HepG2 (cell line): ENCODE measurements around the gene CBFA2T2. TPM values are rescaled to one million over a fixed set of nuclear protein-coding genes. Genes with fewer than 3 reads are reported as not detected.

Experiments used
- ARID5B ChIP-seq: IDR thresholded peaks from 2 replicates; pipeline ENCODE4 v1.4.0; 2020; ENCODE audit warnings: mild to moderate bottlenecking, missing genetic modification reagents
- ATF7-NPFF ChIP-seq: sonication (generic); formaldehyde crosslinking; IDR thresholded peaks from 2 replicates; pipeline ENCODE4 v1.8.1; 2023; ENCODE audit warnings: mild to moderate bottlenecking, low read depth, missing genetic modification reagents, moderate library complexity
- CCAR2 ChIP-seq: fragments of 200-400 bp; formaldehyde crosslinking; optimal IDR thresholded peaks from 2 replicates; pipeline ENCODE3; 2018; ENCODE audit warnings: low read depth, mild to moderate bottlenecking, low read length, moderate library complexity
- FOXA3 ChIP-seq: IDR thresholded peaks from 2 replicates; pipeline ENCODE4 v1.6.1; 2016; ENCODE audit warnings: missing genetic modification reagents, missing compliant biosample characterization
- JUND ChIP-seq: sonication (generic); formaldehyde crosslinking; IDR thresholded peaks from 2 replicates; pipeline ENCODE4 v1.8.0; 2022; ENCODE audit warnings: mild to moderate bottlenecking, missing genetic modification reagents
- KMT2A ChIP-seq: sonication (generic); formaldehyde crosslinking; IDR thresholded peaks from 2 replicates; pipeline ENCODE4 v1.4.0; 2020; ENCODE audit warnings: missing genetic modification reagents
- MAX ChIP-seq: IDR thresholded peaks from 2 replicates; pipeline ENCODE4 v1.6.1; 2012; ENCODE audit warnings: inconsistent platforms
- PATZ1 ChIP-seq: sonication (generic); formaldehyde crosslinking; IDR thresholded peaks from 2 replicates; pipeline ENCODE4 v1.4.0; 2020; ENCODE audit warnings: missing genetic modification reagents
- PAXIP1 ChIP-seq: sonication (generic); formaldehyde crosslinking; conservative IDR thresholded peaks from 2 replicates; pipeline ENCODE4 v1.4.0; 2020; ENCODE audit warnings: mild to moderate bottlenecking, missing genetic modification reagents, moderate library complexity
- SCMH1 ChIP-seq: sonication (generic); formaldehyde crosslinking; IDR thresholded peaks from 2 replicates; pipeline ENCODE4 v1.9.0; 2021; ENCODE audit warnings: missing genetic modification reagents, mild to moderate bottlenecking, borderline replicate concordance
- XBP1 ChIP-seq: sonication (generic); formaldehyde crosslinking; IDR thresholded peaks from 2 replicates; pipeline ENCODE4 v1.5.0; 2020; ENCODE audit warnings: missing genetic modification reagents
- ZNF24 ChIP-seq: fragments of 450-650 bp; IDR thresholded peaks from 2 replicates; pipeline ENCODE4 v1.6.1; 2017; ENCODE audit warnings: antibody characterized with exemption, mild to moderate bottlenecking
- ZNF510 ChIP-seq: sonication (generic); formaldehyde crosslinking; IDR thresholded peaks from 2 replicates; pipeline ENCODE4 v1.4.0; 2020; ENCODE audit warnings: low read depth, mild to moderate bottlenecking, missing genetic modification reagents
- ZNF713 ChIP-seq: sonication (generic); formaldehyde crosslinking; IDR thresholded peaks from 2 replicates; pipeline ENCODE4 v1.4.0; 2020; ENCODE audit warnings: mild to moderate bottlenecking, missing genetic modification reagents
- ZUFSP ChIP-seq: sonication (generic); formaldehyde crosslinking; IDR thresholded peaks from 2 replicates; pipeline ENCODE4 v1.9.0; 2021; ENCODE audit warnings: missing genetic modification reagents, mild to moderate bottlenecking, borderline replicate concordance
- polyA plus RNA-seq, 8 experiments: library from polyadenylated mRNA; depleted of rRNA in 3 of 8; stranded (reverse) in 7 of 8; unstranded in 1 of 8; fragments of >200 nt; fragmentation: Illumina TruSeq in 4 of 8; extraction: Trizol in 4 of 8; gene quantifications; 2 replicates each; pipeline versions ENCODE4 v1.2.1 to v1.2.3, GENCODE V29; 2011 to 2016; ENCODE audit warnings: low read depth in 4 of 8, missing spikeins in 1 of 8, mixed read lengths in 1 of 8; ENCODE audit not compliant: insufficient read depth in 1 of 8
- total RNA-seq, 5 experiments: library from RNA; depleted of rRNA; stranded (reverse); fragments of >200 nt; fragmentation: Illumina TruSeq; extraction: Trizol; gene quantifications; 2 replicates each; pipeline ENCODE4 v1.2.3, GENCODE V29; 2016; ENCODE audit warnings: low read depth in 1 of 5

The CBFA2T2 gene
- total and polyA plus RNA-seq, 2 of the 13 experiments (the other 11 are each of a cell fraction or from before 2014, with no cell fraction given): 6.3 to 21.2 TPM

- peak; percentile 34; the same call in 1 of the 2 replicates for TF ChIP-seq PATZ1 (CRISPR knock-in tag)
- no peak for TF ChIP-seq ATF7-NPFF (CRISPR knock-in tag)
- no peak for TF ChIP-seq ZNF713 (CRISPR knock-in tag)
- TF ChIP-seq CCAR2: no peak
- no peak for TF ChIP-seq ZNF24
- 0 out of 2 replicates have a peak, but pooled peaks have one; percentile 9 for TF ChIP-seq KMT2A (CRISPR knock-in tag)
- peak; percentile 41 for TF ChIP-seq PAXIP1
- 0 out of 2 replicates have a peak, but pooled peaks have one; percentile 14 for TF ChIP-seq MAX
- TF ChIP-seq FOXA3 (CRISPR knock-in tag): 0 out of 2 replicates have a peak, but pooled peaks have one; percentile 21
- TF ChIP-seq ZNF510 (CRISPR knock-in tag): 0 out of 2 replicates have a peak, but pooled peaks have one; percentile 36
- peak; percentile 46 for TF ChIP-seq ARID5B (CRISPR knock-in tag)
- peak; percentile 60; the same call in 1 of the 2 replicates for TF ChIP-seq JUND
- no peak for TF ChIP-seq XBP1 (CRISPR knock-in tag)
- no peak for TF ChIP-seq SCMH1
- TF ChIP-seq ZUFSP: no peak
These were observed 200.1 kb downstream of the CBFA2T2 start (continued) for GRCh38 chr20:33689973-33690372.
